Cardiac muscle cell (in vitro differentiated cells and primary cell): ENCODE results near the gene GTF2IRD1. TPM values are rescaled to one million over a fixed set of nuclear protein-coding genes. Genes with fewer than 3 reads are reported as not detected.
A peak's percentile ranks its signal among the peaks of the same experiment; 100 is the strongest.

ENCODE experiments used
- DNase-seq, 2 donors: peaks; one replicate each; pipeline versions ENCODE4 v3.0.0 to v3.0.0-alpha.2; 2010 to 2017; ENCODE audit warnings: low read depth in 1 of 2, low spot score in 1 of 2
- H3K27ac ChIP-seq: fragments of 200-600 bp; sonication (generic); 2 replicates; pipeline ENCODE4 v1.5.1; 2016
- H3K27me3 ChIP-seq: fragments of 200-600 bp; sonication (generic); 2 replicates; pipeline ENCODE4 v1.6.0; 2016; ENCODE audit warnings: control low read depth
- H3K36me3 ChIP-seq: fragments of 200-600 bp; sonication (generic); 2 replicates; pipeline ENCODE4 v1.5.1; 2016; ENCODE audit warnings: control low read depth
- H3K4me1 ChIP-seq: fragments of 200-600 bp; sonication (generic); 2 replicates; pipeline ENCODE4 v1.8.1; 2017; ENCODE audit warnings: low read depth, mild to moderate bottlenecking, mixed run types
- H3K4me3 ChIP-seq: fragments of 200-600 bp; sonication (generic); 2 replicates; pipeline ENCODE4 v1.5.1; 2016; ENCODE audit warnings: mild to moderate bottlenecking
- H3K9me3 ChIP-seq: fragments of 200-600 bp; sonication (generic); 2 replicates; pipeline ENCODE4 v1.5.1; 2017; ENCODE audit warnings: low read depth, mild to moderate bottlenecking, control low read depth
- CTCF ChIP-seq: IDR thresholded peaks from 2 replicates; pipeline ENCODE4 v1.5.1; 2012; ENCODE audit warnings: low read depth, mild to moderate bottlenecking, low read length
- polyA plus RNA-seq: library from polyadenylated mRNA; unstranded; fragments of >200 nt; fragmentation: Nextera tagmentation; extraction: Ambion mirVana; gene quantifications from 2 replicates; pipeline ENCODE4 v1.2.1, GENCODE V29; 2016
- total RNA-seq: library from RNA; depleted of rRNA; stranded (reverse); fragments of >200 nt; gene quantifications from 2 replicates; pipeline ENCODE4 v1.2.3, GENCODE V29; 2016

Gene GTF2IRD1
- total and polyA plus RNA-seq, 2 experiments from 2014 or later = 29.6 to 51.4 TPM

- no peak for TF ChIP-seq CTCF
These were observed 8.4 kb downstream of the GTF2IRD1 start for GRCh38 chr7:74461970-74462706.

GRCh38 chr7:74462707-74463100 lies 9.0 kb downstream of the GTF2IRD1 start:
- H3K4me1 ChIP-seq = peaks cover 12% of the 10 kb centered on the region
- no peaks in the 10 kb centered on the region for H3K9me3 ChIP-seq
- TF ChIP-seq CTCF = no peak
- no peak for DNase-seq
- H3K27me3 ChIP-seq = no peaks in the 10 kb centered on the region
- H3K36me3 ChIP-seq = no peaks in the 10 kb centered on the region
- H3K27ac ChIP-seq = no peak overlapping the region
- H3K4me3 ChIP-seq = no peak overlapping the region

More at GRCh38 chr7:74461970-74462706, 8.4 kb downstream of the GTF2IRD1 start:
- Histone ChIP-seq H3K4me1 (peaks cover 12% of the 10 kb centered on the region), H3K36me3 (no peaks in the 10 kb centered on the region), H3K9me3 (no peaks in the 10 kb centered on the region), H3K27me3 (no peaks in the 10 kb centered on the region), H3K4me3 (no peak overlapping the region), H3K27ac (no peak overlapping the region)
- DNase-seq = no peak

DNA sequence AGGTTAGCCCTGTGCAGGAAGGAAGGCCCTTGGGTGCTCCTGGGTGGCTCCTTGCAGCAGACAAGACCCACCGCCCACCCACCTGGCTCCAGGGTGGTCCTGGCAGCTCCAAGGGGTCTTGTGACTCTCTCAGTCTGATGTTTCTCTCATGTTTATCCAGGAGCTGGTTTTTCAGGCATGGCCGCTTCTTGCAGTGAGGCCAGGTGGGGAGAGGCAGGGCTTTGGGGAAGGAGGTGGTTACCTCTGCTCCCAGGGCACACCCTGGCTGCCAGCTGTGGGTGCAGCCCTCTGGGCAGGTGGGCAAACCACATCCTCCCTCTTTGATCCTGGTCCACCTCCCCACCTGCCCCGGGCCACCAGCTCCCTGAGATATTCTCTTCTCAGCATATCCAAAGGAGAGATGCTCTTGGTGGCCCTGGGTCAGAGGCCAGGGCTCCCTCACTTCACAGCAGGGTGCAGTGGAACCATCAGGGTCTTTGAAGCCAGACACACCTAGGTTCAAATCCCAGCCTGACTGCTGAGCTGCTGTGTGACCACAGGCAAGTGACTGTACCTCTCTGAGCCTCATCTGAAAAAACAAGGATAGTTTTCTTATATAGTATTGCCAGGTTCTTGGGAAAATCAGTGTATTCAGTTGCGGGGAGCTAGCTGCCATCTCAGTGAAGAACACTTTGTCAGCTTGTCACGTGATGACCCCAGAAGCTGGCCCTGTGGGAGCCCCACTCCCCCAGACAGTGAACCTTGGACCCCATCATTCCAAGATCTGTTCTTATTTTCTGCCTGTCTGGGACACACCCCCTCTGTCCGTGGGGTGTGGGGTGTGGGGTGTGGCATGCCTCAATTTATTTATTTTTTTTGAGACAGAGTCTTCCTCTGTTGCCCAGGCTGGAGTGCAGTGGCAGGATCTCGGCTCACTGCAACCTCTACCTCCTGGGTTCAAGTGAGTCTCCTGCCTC lies 11.5 kb downstream of the GTF2IRD1 start:
- Histone ChIP-seq H3K4me3 (no peak overlapping the region), H3K27ac (peak overlapping the region; percentile 76), H3K4me1 (peaks cover 6% of the 10 kb centered on the region), H3K9me3 (no peaks in the 10 kb centered on the region), H3K36me3 (no peaks in the 10 kb centered on the region), H3K27me3 (no peaks in the 10 kb centered on the region)
- DNase-seq = no peak
- no peak for TF ChIP-seq CTCF

GRCh38 chr7:74466196-74466813 lies 12.6 kb downstream of the GTF2IRD1 start:
- no peaks in the 10 kb centered on the region for H3K36me3 ChIP-seq
- no peaks in the 10 kb centered on the region for H3K9me3 ChIP-seq
- H3K27me3 ChIP-seq = no peaks in the 10 kb centered on the region
- DNase-seq = no peak
- TF ChIP-seq CTCF = no peak
- peaks cover 6% of the 10 kb centered on the region for H3K4me1 ChIP-seq
- H3K4me3 ChIP-seq = no peak overlapping the region
- H3K27ac ChIP-seq = peak overlapping the region; percentile 76

GRCh38 chr7:74467876-74468275 lies 14.2 kb downstream of the GTF2IRD1 start:
- peak overlapping the region; percentile 48 for H3K27ac ChIP-seq
- no peaks in the 10 kb centered on the region for H3K9me3 ChIP-seq
- DNase-seq = no peak
- no peak overlapping the region for H3K4me3 ChIP-seq
- no peak for TF ChIP-seq CTCF
- H3K27me3 ChIP-seq = no peaks in the 10 kb centered on the region
- H3K4me1 ChIP-seq = peaks cover 6% of the 10 kb centered on the region
- no peaks in the 10 kb centered on the region for H3K36me3 ChIP-seq
